ENCODE data around the gene KPRP. TPM values are rescaled to one million over a fixed set of nuclear protein-coding genes. Genes with fewer than 3 reads are reported as not detected.

KPRP gene
- total RNA-seq, 4 donors from 2014 or later, result not detected

- H3K9me3 ChIP-seq, result no peaks in the 10 kb centered on the region
- H3K27me3 ChIP-seq, result no peaks in the 10 kb centered on the region
- 60 to 67% methylated on average over 2 of the region's 2 CpGs for WGBS, 2 donors
- no peak overlapping the region for H3K27ac ChIP-seq
- TF ChIP-seq EP300 (IDR thresholded peaks at IDR 0.05), result no peak
- no peak for TF ChIP-seq POLR2A (IDR thresholded peaks at IDR 0.05)
- no peak for TF ChIP-seq CTCF (IDR thresholded peaks at IDR 0.05)
- DNase-seq (ENCODE audit: low spot score in 2 of 2), result no peak
- no peaks in the 10 kb centered on the region for H3K4me1 ChIP-seq
- H3K4me3 ChIP-seq, result no peak overlapping the region
- H3K36me3 ChIP-seq, result no peaks in the 10 kb centered on the region
These were observed 25.3 kb downstream of the KPRP start for GRCh38 chr1:152783095-152783494.

- no peak for DNase-seq (ENCODE audit: low spot score in 2 of 2)
- no peak for TF ChIP-seq EP300 (IDR thresholded peaks at IDR 0.05)
- TF ChIP-seq POLR2A (IDR thresholded peaks at IDR 0.05), result no peak
- no peak for TF ChIP-seq CTCF (IDR thresholded peaks at IDR 0.05)
- H3K27ac ChIP-seq, result no peak within 1 kb of the TSS
- H3K9me3 ChIP-seq, result no peaks in the 10 kb centered on the region
- H3K36me3 ChIP-seq, result no peaks in the 10 kb centered on the region
- H3K4me3 ChIP-seq, result no peak within 1 kb of the TSS
- WGBS, 2 donors, result 39 to 48% methylated on average over 2 of the region's 2 CpGs
- no peaks in the 10 kb centered on the region for H3K27me3 ChIP-seq
- no peaks in the 10 kb centered on the region for H3K4me1 ChIP-seq
These were observed 28.3 kb downstream of the KPRP start, which contains the start of gene LCE1E for GRCh38 chr1:152786077-152786476. LCE1E (plus strand) TSS chr1:152786257; CDS start chr1:152787300, 1,043 bp downstream.

GRCh38 chr1:152795686-152796085 is 37.9 kb downstream of the KPRP start:
- no peak overlapping the region for H3K27ac ChIP-seq
- no peaks in the 10 kb centered on the region for H3K27me3 ChIP-seq
- H3K36me3 ChIP-seq, result no peaks in the 10 kb centered on the region
- TF ChIP-seq POLR2A (IDR thresholded peaks at IDR 0.05) (no peak), EP300 (IDR thresholded peaks at IDR 0.05) (no peak), CTCF (IDR thresholded peaks at IDR 0.05) (no peak)
- no peak overlapping the region for H3K4me3 ChIP-seq
- H3K4me1 ChIP-seq, result no peaks in the 10 kb centered on the region
- no peak for DNase-seq (ENCODE audit: low spot score in 2 of 2)
- H3K9me3 ChIP-seq, result no peaks in the 10 kb centered on the region
- WGBS, 2 donors, result 34 to 38% methylated on average over 4 of the region's 4 CpGs

- TF ChIP-seq CTCF (IDR thresholded peaks at IDR 0.05) (no peak), POLR2A (IDR thresholded peaks at IDR 0.05) (no peak), EP300 (IDR thresholded peaks at IDR 0.05) (no peak)
- Histone ChIP-seq H3K4me1 (no peaks in the 10 kb centered on the region), H3K36me3 (no peaks in the 10 kb centered on the region), H3K27me3 (no peaks in the 10 kb centered on the region), H3K27ac (no peak within 1 kb of the TSS), H3K4me3 (no peak within 1 kb of the TSS), H3K9me3 (no peaks in the 10 kb centered on the region)
- WGBS, 2 donors, result 40 to 54% methylated on average over 3 of the region's 3 CpGs
- no peak for DNase-seq (ENCODE audit: low spot score in 2 of 2)
These were observed 38.6 kb downstream of the KPRP start, which contains the start of gene LCE1D for GRCh38 chr1:152796421-152796820. LCE1D (plus strand) TSS chr1:152796721; CDS start chr1:152797795, 1,074 bp downstream.

GRCh38 chr1:152801333-152801732 is 43.5 kb downstream of the KPRP start:
- Histone ChIP-seq H3K9me3 (no peaks in the 10 kb centered on the region), H3K27me3 (no peaks in the 10 kb centered on the region), H3K36me3 (no peaks in the 10 kb centered on the region), H3K27ac (no peak overlapping the region), H3K4me1 (no peaks in the 10 kb centered on the region), H3K4me3 (no peak overlapping the region)
- WGBS, 2 donors, result 62 to 65% methylated on average over 1 of the region's 1 CpG
- no peak for TF ChIP-seq CTCF (IDR thresholded peaks at IDR 0.05)
- no peak for TF ChIP-seq EP300 (IDR thresholded peaks at IDR 0.05)
- no peak for TF ChIP-seq POLR2A (IDR thresholded peaks at IDR 0.05)
- DNase-seq (ENCODE audit: low spot score in 2 of 2), result no peak

All from tibial nerve (tissue), 4 donors.